A549 (cell line): ENCODE results near the gene TMEM145. TPM values are rescaled to one million over a fixed set of nuclear protein-coding genes. Genes with fewer than 3 reads are reported as not detected.
A peak's percentile ranks its signal among the peaks of the same experiment; 100 is the strongest.

Source experiments
- ATAC-seq, 2 experiments: fragments of 200-7000 bp in 1 of 2; fragments of >200 bp in 1 of 2; cut with Nextera tagmentation in 1 of 2; cut with Tn5 transposase in 1 of 2; 3 replicates each; pipeline versions ENCODE4 v1.8.0 to v1.9.1; 2018 to 2020; ENCODE audit warnings: mild to moderate bottlenecking in 1 of 2, moderate library complexity in 1 of 2
- CTCF ChIA-PET: fragments of 300-600 bp; sonication (Branson Sonifier 250); formaldehyde crosslinking; extraction: SDS; loops from one replicate; lab custom pipeline; 2021; ENCODE audit warnings: antibody characterized with exemption, inconsistent platforms; lab: Yijun Ruan, JAX
- POLR2A ChIA-PET: fragments of 350-600 bp; formaldehyde crosslinking; extraction: SDS; loops from one replicate; lab custom pipeline; 2021; ENCODE audit warnings: antibody characterized with exemption, inconsistent platforms; lab: Yijun Ruan, JAX
- DNase-seq, 2 experiments: peaks; one replicate each; pipeline versions ENCODE4 v3.0.0 to v3.0.0-alpha.2; 2011 to 2016; ENCODE audit warnings: low read depth in 1 of 2, low spot score in 1 of 2
- FAIRE-seq: peaks from 2 replicates; lab custom pipeline; 2011; peaks lifted over from hg19 to GRCh38; lab: Jason Lieb, UNC
- H3K27ac ChIP-seq, 2 experiments: fragments of >200 bp; sonication (Bioruptor Twin); formaldehyde crosslinking; 3 replicates each; pipeline ENCODE4 v1.5.1; 2016 to 2017
- H3K4me1 ChIP-seq: fragments of >200 bp; sonication (Bioruptor Twin); formaldehyde crosslinking; 3 replicates; pipeline ENCODE4 v1.6.1; 2016
- H3K4me2 ChIP-seq: fragments of >200 bp; sonication (Bioruptor Twin); formaldehyde crosslinking; 3 replicates; pipeline ENCODE4 v1.6.1; 2016
- H3K4me3 ChIP-seq: fragments of >200 bp; sonication (Bioruptor Twin); formaldehyde crosslinking; 3 replicates; pipeline ENCODE4 v1.5.1; 2016
- H3K9me3 ChIP-seq: fragments of >200 bp; sonication (Bioruptor Twin); formaldehyde crosslinking; 3 replicates; pipeline ENCODE4 v1.6.1; 2016
- CEBPB ChIP-seq, 2 experiments: fragments of >200 bp in 1 of 2; sonication (Bioruptor Twin) in 1 of 2; formaldehyde crosslinking in 1 of 2; IDR thresholded peaks; 2 replicates each; pipeline ENCODE4 v1.6.1; 2012 to 2016
- EHF ChIP-seq: fragments of 250-450 bp; sonication (Bioruptor Pico); IDR thresholded peaks from 2 replicates; pipeline ENCODE4 v1.5.0; 2020; ENCODE audit warnings: mild to moderate bottlenecking
- ESRRA ChIP-seq: fragments of 150-350 bp; IDR thresholded peaks from 2 replicates; pipeline ENCODE4 v1.6.1; 2014; ENCODE audit warnings: mild to moderate bottlenecking, low read length, borderline replicate concordance
- FOSB ChIP-seq: fragments of 250-450 bp; sonication (Bioruptor Pico); IDR thresholded peaks from 2 replicates; pipeline ENCODE4 v1.5.0; 2020; ENCODE audit warnings: mild to moderate bottlenecking, moderate library complexity
- FOSL2 ChIP-seq, 2 experiments: fragments of 450-650 bp in 1 of 2; fragments of >200 bp in 1 of 2; sonication (Bioruptor Twin) in 1 of 2; formaldehyde crosslinking; IDR thresholded peaks; 2 replicates each; pipeline versions ENCODE4 v1.5.0 to v1.6.1; 2016 to 2020; ENCODE audit warnings: mild to moderate bottlenecking in 1 of 2, moderate library complexity in 1 of 2
- HEYL ChIP-seq: fragments of 250-450 bp; sonication (Bioruptor Pico); IDR thresholded peaks from 2 replicates; pipeline ENCODE4 v1.8.0; 2021; ENCODE audit warnings: mild to moderate bottlenecking, moderate library complexity
- HOXB5 ChIP-seq: fragments of 250-450 bp; sonication (Bioruptor Pico); IDR thresholded peaks from 2 replicates; pipeline ENCODE4 v1.5.0; 2020; ENCODE audit warnings: mild to moderate bottlenecking, moderate library complexity
- KDM1A ChIP-seq: fragments of 200-600 bp; sonication (generic); IDR thresholded peaks from 2 replicates; pipeline ENCODE4 v1.6.1; 2016; ENCODE audit warnings: low read depth, mild to moderate bottlenecking
- KDM5A ChIP-seq: fragments of 200-600 bp; sonication (generic); IDR thresholded peaks from 2 replicates; pipeline ENCODE4 v1.6.1; 2016; ENCODE audit warnings: antibody characterized with exemption, mild to moderate bottlenecking
- MAX ChIP-seq: IDR thresholded peaks from 2 replicates; pipeline ENCODE4 v1.6.1; 2012
- NFE2L2 ChIP-seq: fragments of 150-350 bp; conservative IDR thresholded peaks from 2 replicates; pipeline ENCODE4 v1.6.1; 2014; ENCODE audit warnings: low read length
- NPAS2 ChIP-seq: fragments of 250-450 bp; sonication (Bioruptor Pico); IDR thresholded peaks from 2 replicates; pipeline ENCODE4 v1.8.0; 2022; ENCODE audit warnings: mild to moderate bottlenecking, moderate library complexity, borderline replicate concordance
- RARB ChIP-seq: fragments of 250-450 bp; sonication (Bioruptor Pico); IDR thresholded peaks from 2 replicates; pipeline ENCODE4 v1.8.0; 2021; ENCODE audit warnings: mild to moderate bottlenecking, moderate library complexity
- RCOR1 ChIP-seq: fragments of 150-350 bp; IDR thresholded peaks from 2 replicates; pipeline ENCODE4 v1.6.1; 2014; ENCODE audit warnings: antibody characterized with exemption, low read length, low read depth
- RFX5 ChIP-seq: fragments of 450-650 bp; IDR thresholded peaks from 2 replicates; pipeline ENCODE4 v1.7.1; 2014; ENCODE audit warnings: antibody characterized with exemption, mild to moderate bottlenecking, moderate library complexity
- USF2 ChIP-seq: fragments of 450-650 bp; IDR thresholded peaks from 2 replicates; pipeline ENCODE4 v1.6.1; 2014; ENCODE audit warnings: antibody characterized with exemption
- ZNF302 ChIP-seq: fragments of 250-450 bp; sonication (Bioruptor Pico); IDR thresholded peaks from 2 replicates; pipeline ENCODE4 v1.9.0; 2021; ENCODE audit warnings: inconsistent platforms, mild to moderate bottlenecking, moderate library complexity
- WGBS: methylation state at CpG from one replicate; pipeline ENCODE4 v1.1.6; 2017; ENCODE audit errors: missing lambda C conversion rate; 5-methylcytosine and 5-hydroxymethylcytosine counted together
- polyA plus RNA-seq, 4 experiments: library from polyadenylated mRNA; depleted of rRNA in 3 of 4; stranded (reverse); fragments of >200 nt; fragmentation: RNase III in 1 of 4; extraction: RNeasy Plus Mini Kit Qiagen cat#74134 plus additional on column Dnase treatment in 1 of 4; gene quantifications; 2 replicates in 3 of 4; 3 replicates in 1 of 4; pipeline ENCODE4 v1.2.3, GENCODE V29; 2011 to 2017
- TF ChIP-seq, protein P1 (sequence below): fragments of 200-600 bp; sonication (generic); IDR thresholded peaks from 2 replicates; pipeline ENCODE4 v1.6.1; 2016; ENCODE audit warnings: antibody characterized with exemption, mild to moderate bottlenecking, moderate library complexity
- TF ChIP-seq, protein P2 (sequence below): fragments of 250-450 bp; sonication (Bioruptor Pico); IDR thresholded peaks from 2 replicates; pipeline ENCODE4 v1.5.0; 2021; ENCODE audit warnings: mild to moderate bottlenecking, moderate library complexity, borderline replicate concordance
- TF ChIP-seq, protein P3 (sequence below): IDR thresholded peaks from 2 replicates; pipeline ENCODE4 v1.6.1; 2012; ENCODE audit warnings: low read depth, borderline replicate concordance

The TMEM145 gene
- polyA plus RNA-seq, 2 of the 4 experiments (the other 2 are of a cell fraction): 0.71 to 3.6 TPM

GRCh38 chr19:42271045-42271419 is 42.1 kb upstream of the TMEM145 start:
- Histone ChIP-seq H3K27ac (peak overlapping the region; percentile 87 to 94), H3K4me1 (peaks cover 28% of the 10 kb centered on the region), H3K4me2 (peak overlapping the region; percentile 96), H3K9me3 (no peaks in the 10 kb centered on the region), H3K4me3 (peak overlapping the region; percentile 58)
- ChIA-PET CTCF (interaction anchor here (1.1 to 14.6 kb wide), 8 partner anchors 9 to 32 kb away, joined by 3 to 373 read pairs (median 7); partner anchors contain the start of gene GSK3A), POLR2A (interaction anchor here (0.6 to 2.8 kb wide), 7 partner anchors 9 to 28 kb away, joined by 3 to 18 read pairs (median 6); partner anchors contain the start of genes ERF and GSK3A)
- peak; percentile 94 for FAIRE-seq
- ATAC-seq: no peak
- WGBS: 81% methylated on average over 3 of the region's 3 CpGs
- no peak for TF ChIP-seq NPAS2
- no peak for TF ChIP-seq ZNF302
- no peak for TF ChIP-seq HOXB5 (CRISPR knock-in tag)
- TF ChIP-seq, protein P1, sequence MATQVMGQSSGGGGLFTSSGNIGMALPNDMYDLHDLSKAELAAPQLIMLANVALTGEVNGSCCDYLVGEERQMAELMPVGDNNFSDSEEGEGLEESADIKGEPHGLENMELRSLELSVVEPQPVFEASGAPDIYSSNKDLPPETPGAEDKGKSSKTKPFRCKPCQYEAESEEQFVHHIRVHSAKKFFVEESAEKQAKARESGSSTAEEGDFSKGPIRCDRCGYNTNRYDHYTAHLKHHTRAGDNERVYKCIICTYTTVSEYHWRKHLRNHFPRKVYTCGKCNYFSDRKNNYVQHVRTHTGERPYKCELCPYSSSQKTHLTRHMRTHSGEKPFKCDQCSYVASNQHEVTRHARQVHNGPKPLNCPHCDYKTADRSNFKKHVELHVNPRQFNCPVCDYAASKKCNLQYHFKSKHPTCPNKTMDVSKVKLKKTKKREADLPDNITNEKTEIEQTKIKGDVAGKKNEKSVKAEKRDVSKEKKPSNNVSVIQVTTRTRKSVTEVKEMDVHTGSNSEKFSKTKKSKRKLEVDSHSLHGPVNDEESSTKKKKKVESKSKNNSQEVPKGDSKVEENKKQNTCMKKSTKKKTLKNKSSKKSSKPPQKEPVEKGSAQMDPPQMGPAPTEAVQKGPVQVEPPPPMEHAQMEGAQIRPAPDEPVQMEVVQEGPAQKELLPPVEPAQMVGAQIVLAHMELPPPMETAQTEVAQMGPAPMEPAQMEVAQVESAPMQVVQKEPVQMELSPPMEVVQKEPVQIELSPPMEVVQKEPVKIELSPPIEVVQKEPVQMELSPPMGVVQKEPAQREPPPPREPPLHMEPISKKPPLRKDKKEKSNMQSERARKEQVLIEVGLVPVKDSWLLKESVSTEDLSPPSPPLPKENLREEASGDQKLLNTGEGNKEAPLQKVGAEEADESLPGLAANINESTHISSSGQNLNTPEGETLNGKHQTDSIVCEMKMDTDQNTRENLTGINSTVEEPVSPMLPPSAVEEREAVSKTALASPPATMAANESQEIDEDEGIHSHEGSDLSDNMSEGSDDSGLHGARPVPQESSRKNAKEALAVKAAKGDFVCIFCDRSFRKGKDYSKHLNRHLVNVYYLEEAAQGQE: no peak
- no peak for TF ChIP-seq MAX
- no peak for TF ChIP-seq RARB
- TF ChIP-seq, protein P2, sequence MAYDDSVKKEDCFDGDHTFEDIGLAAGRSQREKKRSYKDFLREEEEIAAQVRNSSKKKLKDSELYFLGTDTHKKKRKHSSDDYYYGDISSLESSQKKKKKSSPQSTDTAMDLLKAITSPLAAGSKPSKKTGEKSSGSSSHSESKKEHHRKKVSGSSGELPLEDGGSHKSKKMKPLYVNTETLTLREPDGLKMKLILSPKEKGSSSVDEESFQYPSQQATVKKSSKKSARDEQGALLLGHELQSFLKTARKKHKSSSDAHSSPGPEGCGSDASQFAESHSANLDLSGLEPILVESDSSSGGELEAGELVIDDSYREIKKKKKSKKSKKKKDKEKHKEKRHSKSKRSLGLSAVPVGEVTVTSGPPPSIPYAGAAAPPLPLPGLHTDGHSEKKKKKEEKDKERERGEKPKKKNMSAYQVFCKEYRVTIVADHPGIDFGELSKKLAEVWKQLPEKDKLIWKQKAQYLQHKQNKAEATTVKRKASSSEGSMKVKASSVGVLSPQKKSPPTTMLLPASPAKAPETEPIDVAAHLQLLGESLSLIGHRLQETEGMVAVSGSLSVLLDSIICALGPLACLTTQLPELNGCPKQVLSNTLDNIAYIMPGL (CRISPR knock-in tag): no peak
- TF ChIP-seq NFE2L2: no peak
- TF ChIP-seq USF2: no peak
- no peak for TF ChIP-seq ESRRA
- no peak for TF ChIP-seq RFX5
- TF ChIP-seq RCOR1: no peak
- no peak for TF ChIP-seq KDM5A
- no peak for TF ChIP-seq KDM1A
- no peak for TF ChIP-seq FOSL2 (IDR thresholded peaks at IDR 0.05)
- TF ChIP-seq FOSL2 (CRISPR knock-in tag; IDR thresholded peaks at IDR 0.05): no peak
- TF ChIP-seq, protein P3, sequence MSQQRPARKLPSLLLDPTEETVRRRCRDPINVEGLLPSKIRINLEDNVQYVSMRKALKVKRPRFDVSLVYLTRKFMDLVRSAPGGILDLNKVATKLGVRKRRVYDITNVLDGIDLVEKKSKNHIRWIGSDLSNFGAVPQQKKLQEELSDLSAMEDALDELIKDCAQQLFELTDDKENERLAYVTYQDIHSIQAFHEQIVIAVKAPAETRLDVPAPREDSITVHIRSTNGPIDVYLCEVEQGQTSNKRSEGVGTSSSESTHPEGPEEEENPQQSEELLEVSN: no peak
- no peak for TF ChIP-seq FOSB (CRISPR knock-in tag)
- no peak for TF ChIP-seq EHF (CRISPR knock-in tag)
- no peak for TF ChIP-seq CEBPB (IDR thresholded peaks at IDR 0.05)
- no peak for TF ChIP-seq HEYL (CRISPR knock-in tag)
- no peak for DNase-seq
